Measurements from ENCODE around the gene CPSF7. TPM values are rescaled to one million over a fixed set of nuclear protein-coding genes. Genes with fewer than 3 reads are reported as not detected.
"Not testable (repeated sequence)": the region's sequence is repeated elsewhere in the genome, so short reads cannot be mapped to it uniquely, and the experiment has no call there.

CPSF7 gene
- total and polyA plus RNA-seq, 2 donors (not counting 1 experiment from before 2014, with no cell fraction given), result 74.7 to 167 TPM

GRCh38 chr11:61390161-61390560, 39.6 kb downstream of the CPSF7 start:
- Histone ChIP-seq H4K20me1 (ENCODE audit: control insufficient read depth, insufficient read depth, low read length, poor library complexity, severe bottlenecking) (no peaks in the 10 kb centered on the region), H3K9ac (ENCODE audit: low read length) (no peak overlapping the region), H3K4me1 (ENCODE audit: control insufficient read depth in 2 of 2, insufficient read depth in 2 of 2, low read length in 2 of 2) (peaks cover 20 to 25% of the 10 kb centered on the region in 2 donors), H3K27me3 (replicated peaks in 1 of 4; ENCODE audit: control extremely low read depth in 1 of 4, control insufficient read depth in 3 of 4, insufficient read depth in 4 of 4, low read length in 3 of 4) (no peaks in the 10 kb centered on the region), H3K4me3 (ENCODE audit: control extremely low read depth in 1 of 5, extremely low read depth in 1 of 5, insufficient read depth in 1 of 5, low read depth in 2 of 5, low read length in 4 of 5) (no peak overlapping the region), H3K27ac (ENCODE audit: low read length in 2 of 2) (no peak overlapping the region), H2AFZ (ENCODE audit: insufficient read depth, low read depth, low read length, poor library complexity, severe bottlenecking) (no peak overlapping the region), H3K9me3 (ENCODE audit: control extremely low read depth in 1 of 3, control insufficient read depth in 2 of 3, insufficient read depth in 1 of 3, low read length in 2 of 3) (no peaks in the 10 kb centered on the region), H3K36me3 (replicated peaks in 1 of 2; ENCODE audit: control extremely low read depth in 1 of 2, control insufficient read depth in 1 of 2, extremely low read depth in 1 of 2, insufficient read depth in 2 of 2, low read length in 1 of 2) (peaks cover 2 to 11% of the 10 kb centered on the region in 2 experiments), H3K4me2 (replicated peaks; ENCODE audit: low read depth, low read length, poor library complexity, severe bottlenecking) (no peak overlapping the region), H3K79me2 (ENCODE audit: control insufficient read depth, insufficient read depth, low read length) (peaks cover 3% of the 10 kb centered on the region)
- DNase-seq, result no peak
- Mint-ChIP-seq H3K27me3 (no peaks in the 10 kb centered on the region), H3K4me3 (peak overlapping the region; percentile 37), H3K9me3 (ENCODE audit: insufficient read depth) (no peaks in the 10 kb centered on the region), H3K4me1 (peaks cover 29% of the 10 kb centered on the region), H3K27ac (no peak overlapping the region)
- no peak for TF ChIP-seq EZH2 (IDR thresholded peaks at IDR 0.05; ENCODE audit: borderline replicate concordance, insufficient read depth, low read depth, low read length, poor library complexity, severe bottlenecking)
- intact Hi-C loops (cut with micrococcal nuclease), result no loop called here
- CTCF ChIA-PET, result interaction anchor here (0.8 to 5.2 kb wide), 5 partner anchors 19 to 56 kb away, joined by 3 to 82 read pairs (median 5); partner anchors contain the start of genes CYB561A3, TKFC and TMEM138
- WGBS (ENCODE audit: insufficient coverage), result no CpG with 5 or more reads among the region's 1 CpG
- POLR2A ChIA-PET, result no interaction called here
- no peak for ATAC-seq (ENCODE audit: low read depth)

GRCh38 chr11:61384271-61385242, 45.2 kb downstream of the CPSF7 start:
- no peak for TF ChIP-seq CTCF (IDR thresholded peaks at IDR 0.05)
- TF ChIP-seq EZH2 (IDR thresholded peaks at IDR 0.05; ENCODE audit: borderline replicate concordance, insufficient read depth, low read depth, low read length, poor library complexity, severe bottlenecking), result no peak
- Mint-ChIP-seq H3K4me1 (peaks cover 8% of the 10 kb centered on the region), H3K27me3 (no peaks in the 10 kb centered on the region), H3K4me3 (no peak overlapping the region), H3K9me3 (ENCODE audit: insufficient read depth) (no peaks in the 10 kb centered on the region), H3K27ac (no peak overlapping the region)
- Histone ChIP-seq H3K27me3 (replicated peaks in 1 of 4; ENCODE audit: control extremely low read depth in 1 of 4, control insufficient read depth in 3 of 4, insufficient read depth in 4 of 4, low read length in 3 of 4) (no peaks in the 10 kb centered on the region), H3K4me2 (replicated peaks; ENCODE audit: low read depth, low read length, poor library complexity, severe bottlenecking) (no peak overlapping the region), H2AFZ (ENCODE audit: insufficient read depth, low read depth, low read length, poor library complexity, severe bottlenecking) (no peak overlapping the region), H3K36me3 (replicated peaks in 1 of 2; ENCODE audit: control extremely low read depth in 1 of 2, control insufficient read depth in 1 of 2, extremely low read depth in 1 of 2, insufficient read depth in 2 of 2, low read length in 1 of 2) (no peaks in the 10 kb centered on the region), H3K4me3 (ENCODE audit: control extremely low read depth in 1 of 5, extremely low read depth in 1 of 5, insufficient read depth in 1 of 5, low read depth in 2 of 5, low read length in 4 of 5) (no peak overlapping the region), H3K9ac (ENCODE audit: low read length) (no peak overlapping the region), H3K79me2 (ENCODE audit: control insufficient read depth, insufficient read depth, low read length) (no peaks in the 10 kb centered on the region), H3K4me1 (ENCODE audit: control insufficient read depth in 2 of 2, insufficient read depth in 2 of 2, low read length in 2 of 2) (peaks cover 6 to 8% of the 10 kb centered on the region in 2 donors), H4K20me1 (ENCODE audit: control insufficient read depth, insufficient read depth, low read length, poor library complexity, severe bottlenecking) (no peaks in the 10 kb centered on the region), H3K27ac (ENCODE audit: low read length in 2 of 2) (no peak overlapping the region), H3K9me3 (ENCODE audit: control extremely low read depth in 1 of 3, control insufficient read depth in 2 of 3, insufficient read depth in 1 of 3, low read length in 2 of 3) (no peaks in the 10 kb centered on the region)
- no peak for DNase-seq
- POLR2A ChIA-PET, result interaction anchor here (0.7 to 4.0 kb wide), 4 partner anchors 22 to 49 kb away, joined by 3 to 30 read pairs (median 3); partner anchors contain the start of genes CYB561A3 and TMEM138
- no peak for ATAC-seq (ENCODE audit: low read depth)
- CTCF ChIA-PET, result interaction anchor here (0.6 to 9.4 kb wide), 25 partner anchors 9 to 698 kb away, joined by 3 to 649 read pairs (median 12); partner anchors contain the start of genes CPSF7, CYB561A3, DDB1 and SDHAF2
- WGBS (ENCODE audit: insufficient coverage), result 94% methylated on average over 13 of the region's 15 CpGs
- intact Hi-C loops (cut with micrococcal nuclease), result loop anchor here (1.0 to 10.0 kb wide), 4 partner anchors 27 to 553 kb away; no protein-coding TSS in a partner anchor

- H3K4me3 Mint-ChIP-seq; H3K4me3 ChIP-seq (ENCODE audit: control extremely low read depth in 1 of 5, extremely low read depth in 1 of 5, insufficient read depth in 1 of 5, low read depth in 2 of 5, low read length in 4 of 5); ATAC-seq (ENCODE audit: low read depth); H3K9ac ChIP-seq (ENCODE audit: low read length); H3K4me1 ChIP-seq (ENCODE audit: control insufficient read depth in 2 of 2, insufficient read depth in 2 of 2, low read length in 2 of 2); H3K4me1 Mint-ChIP-seq; H3K9me3 Mint-ChIP-seq (ENCODE audit: insufficient read depth); H3K27ac Mint-ChIP-seq; H3K79me2 ChIP-seq (ENCODE audit: control insufficient read depth, insufficient read depth, low read length); H3K4me2 ChIP-seq (replicated peaks; ENCODE audit: low read depth, low read length, poor library complexity, severe bottlenecking); H4K20me1 ChIP-seq (ENCODE audit: control insufficient read depth, insufficient read depth, low read length, poor library complexity, severe bottlenecking); DNase-seq; H2AFZ ChIP-seq (ENCODE audit: insufficient read depth, low read depth, low read length, poor library complexity, severe bottlenecking); H3K27me3 Mint-ChIP-seq; H3K27ac ChIP-seq (ENCODE audit: low read length in 2 of 2); H3K36me3 ChIP-seq (replicated peaks in 1 of 2; ENCODE audit: control extremely low read depth in 1 of 2, control insufficient read depth in 1 of 2, extremely low read depth in 1 of 2, insufficient read depth in 2 of 2, low read length in 1 of 2); H3K9me3 ChIP-seq (ENCODE audit: control extremely low read depth in 1 of 3, control insufficient read depth in 2 of 3, insufficient read depth in 1 of 3, low read length in 2 of 3); H3K27me3 ChIP-seq (replicated peaks in 1 of 4; ENCODE audit: control extremely low read depth in 1 of 4, control insufficient read depth in 3 of 4, insufficient read depth in 4 of 4, low read length in 3 of 4): not testable (repeated sequence)
- CTCF ChIA-PET, result interaction anchor here (1.2 to 9.4 kb wide), 10 partner anchors 9 to 57 kb away, joined by 4 to 649 read pairs (median 25); partner anchors contain the start of genes CYB561A3, DDB1, TKFC and TMEM138
- POLR2A ChIA-PET, result interaction anchor here (0.7 to 4.0 kb wide), 3 partner anchors 22 to 50 kb away, joined by 3 to 30 read pairs (median 3); partner anchors contain the start of gene TMEM138
- 95% methylated on average over 5 of the region's 5 CpGs for WGBS (ENCODE audit: insufficient coverage)
- intact Hi-C loops (cut with micrococcal nuclease), result loop anchor here (10.0 kb wide), 1 partner anchor 129 kb away; no protein-coding TSS in a partner anchor
These were observed 45.9 kb downstream of the CPSF7 start for GRCh38 chr11:61383859-61384258.
